Trophoblast cell (in vitro differentiated cells and primary cell): ENCODE results near the gene DLG1.

Source experiments
- DNase-seq, 2 donors: peaks; one replicate each; pipeline ENCODE4 v3.0.0-alpha.2; 2016
- H2AFZ ChIP-seq: 2 replicates; pipeline ENCODE4 v1.6.1; 2013; ENCODE audit warnings: low read length, moderate library complexity, mild to moderate bottlenecking; ENCODE audit not compliant: insufficient read depth, poor library complexity
- H2AK5ac ChIP-seq: 2 replicates; pipeline ENCODE4 v1.6.1; 2013; ENCODE audit warnings: mild to moderate bottlenecking, low read length
- H2BK120ac ChIP-seq: 2 replicates; pipeline ENCODE4 v1.6.1; 2013; ENCODE audit warnings: low read length, mild to moderate bottlenecking, moderate library complexity; ENCODE audit not compliant: insufficient read depth, poor library complexity
- H2BK12ac ChIP-seq: 2 replicates; pipeline ENCODE4 v1.6.1; 2013; ENCODE audit warnings: mild to moderate bottlenecking, low read length, moderate library complexity
- H2BK5ac ChIP-seq: 2 replicates; pipeline ENCODE4 v1.6.1; 2013; ENCODE audit warnings: low read length, low read depth, moderate library complexity, mild to moderate bottlenecking; ENCODE audit not compliant: poor library complexity
- H3K14ac ChIP-seq: 2 replicates; pipeline ENCODE4 v1.6.1; 2013; ENCODE audit warnings: mild to moderate bottlenecking, low read length
- H3K18ac ChIP-seq: 2 replicates; pipeline ENCODE4 v1.6.1; 2013; ENCODE audit warnings: mild to moderate bottlenecking, low read length
- H3K23ac ChIP-seq: 2 replicates; pipeline ENCODE4 v1.6.1; 2013; ENCODE audit warnings: low read length
- H3K27ac ChIP-seq: 2 replicates; pipeline ENCODE4 v1.5.1; 2013; ENCODE audit warnings: low read depth, mild to moderate bottlenecking, inconsistent platforms, low read length, moderate library complexity
- H3K27me3 ChIP-seq: 2 replicates; pipeline ENCODE4 v1.6.1; 2013; ENCODE audit warnings: inconsistent platforms, mild to moderate bottlenecking, low read length, moderate library complexity; ENCODE audit not compliant: insufficient read depth
- H3K36me3 ChIP-seq, 2 experiments: 1 replicate in 1 of 2; 2 replicates in 1 of 2; pipeline ENCODE4 v1.6.1; 2013; ENCODE audit warnings: low read length in 2 of 2, mild to moderate bottlenecking in 2 of 2, moderate library complexity in 1 of 2; ENCODE audit not compliant: insufficient read depth in 2 of 2, control insufficient read depth in 1 of 2
- H3K4ac ChIP-seq: 2 replicates; pipeline ENCODE4 v1.6.1; 2013; ENCODE audit warnings: low read depth, mild to moderate bottlenecking, low read length, moderate library complexity
- H3K4me1 ChIP-seq, 2 experiments: 1 replicate in 1 of 2; 2 replicates in 1 of 2; pipeline ENCODE4 v1.6.1; 2013; ENCODE audit warnings: low read length in 2 of 2, mild to moderate bottlenecking in 2 of 2, moderate library complexity in 1 of 2; ENCODE audit not compliant: insufficient read depth in 2 of 2, control insufficient read depth in 1 of 2
- H3K4me2 ChIP-seq: 2 replicates; pipeline ENCODE4 v1.6.1; 2013; ENCODE audit warnings: inconsistent platforms, mild to moderate bottlenecking, low read length, moderate library complexity
- H3K4me3 ChIP-seq: 2 replicates; pipeline ENCODE4 v1.5.1; 2013; ENCODE audit warnings: mild to moderate bottlenecking, low read depth, low read length, inconsistent platforms
- H3K79me1 ChIP-seq: one replicate; pipeline ENCODE4 v1.6.1; 2013; ENCODE audit warnings: low read length
- H3K79me2 ChIP-seq: 2 replicates; pipeline ENCODE4 v1.6.1; 2013; ENCODE audit warnings: low read length, mild to moderate bottlenecking; ENCODE audit not compliant: control insufficient read depth, insufficient read depth, poor library complexity
- H3K9ac ChIP-seq: 2 replicates; pipeline ENCODE4 v1.6.1; 2013; ENCODE audit warnings: mild to moderate bottlenecking, low read length
- H3K9me3 ChIP-seq: 2 replicates; pipeline ENCODE4 v1.6.1; 2013; ENCODE audit warnings: low read depth, mild to moderate bottlenecking, control low read depth, inconsistent platforms, low read length; ENCODE audit not compliant: insufficient read depth
- H4K12ac ChIP-seq: 2 replicates; pipeline ENCODE4 v1.6.1; 2013; ENCODE audit warnings: low read depth, mild to moderate bottlenecking, low read length, moderate library complexity
- H4K8ac ChIP-seq: 2 replicates; pipeline ENCODE4 v1.6.1; 2013; ENCODE audit warnings: low read depth, mild to moderate bottlenecking, low read length, moderate library complexity
- H4K91ac ChIP-seq: one replicate; pipeline ENCODE4 v1.6.1; 2013; ENCODE audit warnings: low read depth, mild to moderate bottlenecking, low read length, moderate library complexity
- WGBS: extraction: QIAGEN DNeasy Blood & Tissue Kit; methylation state at CpG from one replicate; pipeline ENCODE4 v1.1.7; 2013; ENCODE audit warnings: missing lambda C conversion rate; ENCODE audit not compliant: insufficient read length, insufficient coverage; ENCODE audit errors: extremely low coverage; 5-methylcytosine and 5-hydroxymethylcytosine counted together

DLG1 gene

DNA sequence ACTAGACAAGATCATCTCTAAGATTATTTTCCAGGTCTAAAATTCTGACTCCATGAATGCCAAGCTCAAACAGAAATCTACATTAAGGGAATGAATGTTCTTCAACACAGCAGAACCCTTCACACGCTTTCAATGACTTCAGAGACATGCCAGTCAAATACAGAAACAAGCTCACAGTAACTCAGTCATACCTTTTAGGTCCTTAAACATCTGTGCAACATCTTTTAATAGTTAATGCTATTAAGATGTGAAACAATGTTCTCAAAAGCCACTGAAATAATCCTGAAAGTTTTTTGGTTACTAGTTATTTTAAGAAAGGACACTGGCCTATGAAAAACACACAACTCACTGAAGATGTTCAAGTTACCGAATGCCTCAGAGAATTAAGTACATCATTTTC lies 2.5 kb downstream of the DLG1 start:
- Histone ChIP-seq H3K79me2 (peaks cover 11% of the 10 kb centered on the region), H3K4me3 (no peak overlapping the region), H4K91ac (no peak overlapping the region), H3K4ac (no peak overlapping the region), H3K27me3 (no peaks in the 10 kb centered on the region), H3K27ac (no peak overlapping the region), H3K79me1 (peaks cover 18% of the 10 kb centered on the region), H2AFZ (no peak overlapping the region), H2BK12ac (no peak overlapping the region), H3K23ac (no peak overlapping the region), H3K36me3 (no peaks in the 10 kb centered on the region), H2BK5ac (no peak overlapping the region), H2AK5ac (no peak overlapping the region), H3K14ac (no peak overlapping the region), H3K9me3 (no peaks in the 10 kb centered on the region), H3K4me1 (peaks cover 4 to 5% of the 10 kb centered on the region in 2 experiments), H3K9ac (no peak overlapping the region), H3K18ac (no peak overlapping the region), H2BK120ac (no peak overlapping the region), H4K12ac (no peak overlapping the region), H4K8ac (no peak overlapping the region), H3K4me2 (no peak overlapping the region)
- WGBS: no CpG with 5 or more reads among the region's 2 CpGs
- DNase-seq: no peak

- Histone ChIP-seq H4K8ac (no peak overlapping the region), H3K4ac (no peak overlapping the region), H3K79me2 (peaks cover 11% of the 10 kb centered on the region), H2AK5ac (no peak overlapping the region), H4K12ac (no peak overlapping the region), H4K91ac (no peak overlapping the region), H2BK120ac (no peak overlapping the region), H3K79me1 (peaks cover 11% of the 10 kb centered on the region), H3K36me3 (peaks cover 0 to 2% of the 10 kb centered on the region in 2 experiments), H2BK5ac (no peak overlapping the region), H3K27me3 (no peaks in the 10 kb centered on the region), H2AFZ (no peak overlapping the region), H2BK12ac (no peak overlapping the region), H3K14ac (no peak overlapping the region), H3K4me2 (no peak overlapping the region), H3K9me3 (no peaks in the 10 kb centered on the region), H3K18ac (no peak overlapping the region), H3K4me3 (no peak overlapping the region), H3K27ac (no peak overlapping the region), H3K9ac (no peak overlapping the region), H3K23ac (no peak overlapping the region), H3K4me1 (no peaks in the 10 kb centered on the region)
- 100% methylated on average over 1 of the region's 4 CpGs for WGBS
- DNase-seq: no peak
Observed at GRCh38 chr3:197293605-197294237, 4.7 kb downstream of the DLG1 start.

GRCh38 chr3:197292648-197293047 lies 5.8 kb downstream of the DLG1 start:
- Histone ChIP-seq H2BK5ac (no peak overlapping the region), H3K4me1 (no peaks in the 10 kb centered on the region), H4K12ac (no peak overlapping the region), H2BK120ac (no peak overlapping the region), H3K4me2 (no peak overlapping the region), H3K4ac (no peak overlapping the region), H3K9me3 (no peaks in the 10 kb centered on the region), H3K79me1 (peaks cover 4% of the 10 kb centered on the region), H3K23ac (no peak overlapping the region), H3K14ac (no peak overlapping the region), H3K27ac (no peak overlapping the region), H3K9ac (no peak overlapping the region), H3K79me2 (peaks cover 5% of the 10 kb centered on the region), H3K36me3 (peaks cover 2 to 4% of the 10 kb centered on the region in 2 experiments), H3K27me3 (no peaks in the 10 kb centered on the region), H2AFZ (no peak overlapping the region), H4K91ac (no peak overlapping the region), H3K4me3 (no peak overlapping the region), H2BK12ac (no peak overlapping the region), H2AK5ac (no peak overlapping the region), H3K18ac (no peak overlapping the region), H4K8ac (no peak overlapping the region)
- no peak for DNase-seq
- no CpG with 5 or more reads among the region's 1 CpG for WGBS

DNA sequence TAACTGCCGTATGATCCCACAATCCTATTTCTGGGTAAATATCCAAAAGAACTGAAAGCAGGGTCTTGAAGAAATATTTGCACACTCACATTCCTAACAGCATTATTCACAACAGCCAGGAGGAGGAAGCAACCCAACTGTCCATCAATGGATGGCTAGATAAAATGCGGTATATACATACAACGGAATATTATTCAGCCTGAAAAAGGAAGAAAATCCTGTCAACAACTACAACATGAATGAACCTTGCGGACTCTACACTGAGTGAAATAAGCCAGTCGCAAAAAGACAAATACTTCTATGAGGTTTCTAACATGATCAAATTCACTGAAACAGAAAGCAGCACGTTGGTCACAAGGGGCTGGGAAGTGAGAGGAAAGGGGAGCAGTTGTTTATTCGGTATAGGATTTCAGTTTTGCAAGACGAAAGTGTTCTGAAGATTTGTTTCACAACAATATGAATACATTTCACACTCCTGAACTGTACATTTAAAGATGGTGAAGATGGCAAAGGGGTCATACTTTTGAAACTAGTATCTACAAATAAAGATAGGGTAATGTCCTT lies 6.2 kb downstream of the DLG1 start:
- Histone ChIP-seq H3K79me1 (no peaks in the 10 kb centered on the region), H2BK5ac (no peak overlapping the region)

More for the DNA sequence above, 6.2 kb downstream of the DLG1 start:
- H3K4me3 ChIP-seq: no peak overlapping the region
- no peak overlapping the region for H2BK12ac ChIP-seq
- no peak overlapping the region for H2AFZ ChIP-seq
- no CpG with 5 or more reads among the region's 8 CpGs for WGBS
- H3K27me3 ChIP-seq: no peaks in the 10 kb centered on the region
- H3K18ac ChIP-seq: no peak overlapping the region
- no peak for DNase-seq
- no peak overlapping the region for H4K8ac ChIP-seq
- no peak overlapping the region for H4K12ac ChIP-seq
- peaks cover 2 to 4% of the 10 kb centered on the region in 2 experiments for H3K36me3 ChIP-seq
- no peak overlapping the region for H2AK5ac ChIP-seq
- no peak overlapping the region for H3K14ac ChIP-seq
- no peak overlapping the region for H4K91ac ChIP-seq
- no peaks in the 10 kb centered on the region for H3K4me1 ChIP-seq
- H3K9ac ChIP-seq: no peak overlapping the region
- peaks cover under 1% of the 10 kb centered on the region for H3K79me2 ChIP-seq
- no peak overlapping the region for H2BK120ac ChIP-seq
- no peak overlapping the region for H3K23ac ChIP-seq
- H3K27ac ChIP-seq: no peak overlapping the region
- H3K4me2 ChIP-seq: no peak overlapping the region
- H3K4ac ChIP-seq: no peak overlapping the region
- no peaks in the 10 kb centered on the region for H3K9me3 ChIP-seq
